HepG2 (cell line): ENCODE results near the gene PLA2G2A. TPM values are rescaled to one million over a fixed set of nuclear protein-coding genes. Genes with fewer than 3 reads are reported as not detected.
A peak's percentile ranks its signal among the peaks of the same experiment; 100 is the strongest.

Experiments used
- AFF4 ChIP-seq: sonication (generic); formaldehyde crosslinking; IDR thresholded peaks from 2 replicates; pipeline ENCODE4 v1.4.0; 2020; ENCODE audit warnings: missing genetic modification reagents
- ATRX ChIP-seq: sonication (generic); formaldehyde crosslinking; IDR thresholded peaks from 2 replicates; pipeline ENCODE4 v1.4.0; 2020; ENCODE audit warnings: missing genetic modification reagents, borderline replicate concordance
- CEBPB ChIP-seq: IDR thresholded peaks from 2 replicates; pipeline ENCODE4 v1.6.1; 2011; ENCODE audit warnings: low read depth, low read length, improper control_type of control experiment, borderline replicate concordance
- CHD4 ChIP-seq: fragments of 200-600 bp; sonication (generic); IDR thresholded peaks from 2 replicates; pipeline ENCODE4 v1.7.0; 2017; ENCODE audit warnings: mild to moderate bottlenecking, low read length, borderline replicate concordance
- CREM ChIP-seq, 2 experiments: sonication (generic) in 1 of 2; formaldehyde crosslinking in 1 of 2; IDR thresholded peaks; 2 replicates each; pipeline versions ENCODE4 v1.4.0 to v1.6.1; 2016 to 2020; ENCODE audit warnings: antibody characterized with exemption in 1 of 2, mild to moderate bottlenecking in 1 of 2, missing genetic modification reagents in 1 of 2
- FOXO1 ChIP-seq: sonication (generic); formaldehyde crosslinking; IDR thresholded peaks from 2 replicates; pipeline ENCODE4 v1.4.0; 2020; ENCODE audit warnings: missing genetic modification reagents
- GTF2F1 ChIP-seq: fragments of 150-350 bp; IDR thresholded peaks from 2 replicates; pipeline ENCODE4 v1.6.1; 2014; ENCODE audit warnings: low read length
- JDP2 ChIP-seq: sonication (generic); formaldehyde crosslinking; IDR thresholded peaks from 2 replicates; pipeline ENCODE4 v1.8.1; 2022; ENCODE audit warnings: missing genetic modification reagents, borderline replicate concordance
- KMT2B ChIP-seq: IDR thresholded peaks from 2 replicates; pipeline ENCODE4 v1.6.1; 2016; ENCODE audit warnings: missing genetic modification reagents, missing compliant biosample characterization
- NFE2 ChIP-seq: sonication (generic); formaldehyde crosslinking; IDR thresholded peaks from 2 replicates; pipeline ENCODE4 v1.4.0; 2020; ENCODE audit warnings: missing genetic modification reagents
- NONO ChIP-seq, 2 experiments: fragments of 450-650 bp in 1 of 2; sonication (generic) in 1 of 2; formaldehyde crosslinking in 1 of 2; IDR thresholded peaks in 1 of 2; conservative IDR thresholded peaks in 1 of 2; 2 replicates each; pipeline versions ENCODE4 v1.6.1 to v1.8.0; 2017 to 2022; ENCODE audit warnings: mild to moderate bottlenecking in 1 of 2, missing genetic modification reagents in 1 of 2, moderate library complexity in 1 of 2
- PHB2 ChIP-seq: fragments of 450-650 bp; IDR thresholded peaks from 2 replicates; pipeline ENCODE4 v1.6.1; 2018; ENCODE audit not compliant: partially characterized antibody
- RELA ChIP-seq: sonication (generic); formaldehyde crosslinking; IDR thresholded peaks from 2 replicates; pipeline ENCODE4 v1.4.0; 2020; ENCODE audit warnings: missing genetic modification reagents
- SNRNP70 ChIP-seq: fragments of 200-400 bp; formaldehyde crosslinking; IDR thresholded peaks from 2 replicates; pipeline ENCODE4 v1.6.1; 2017; ENCODE audit warnings: mild to moderate bottlenecking, low read depth, low read length, moderate library complexity
- TEAD3 ChIP-seq: optimal IDR thresholded peaks from 2 replicates; pipeline ENCODE3; 2016; ENCODE audit warnings: borderline replicate concordance
- ZNF333 ChIP-seq: sonication (generic); formaldehyde crosslinking; IDR thresholded peaks from 2 replicates; pipeline ENCODE4 v1.4.0; 2020; ENCODE audit warnings: mild to moderate bottlenecking, missing genetic modification reagents, borderline replicate concordance
- ZNF362 ChIP-seq: sonication (generic); formaldehyde crosslinking; IDR thresholded peaks from 2 replicates; pipeline ENCODE4 v1.4.0; 2020; ENCODE audit warnings: missing genetic modification reagents, mild to moderate bottlenecking, borderline replicate concordance
- ZNF546 ChIP-seq: sonication (generic); formaldehyde crosslinking; conservative IDR thresholded peaks from 2 replicates; pipeline ENCODE4 v1.8.1; 2023; ENCODE audit warnings: mild to moderate bottlenecking, missing genetic modification reagents
- ZNF589 ChIP-seq: sonication (generic); formaldehyde crosslinking; conservative IDR thresholded peaks from 2 replicates; pipeline ENCODE4 v1.8.0; 2022; ENCODE audit warnings: mild to moderate bottlenecking, moderate library complexity, missing genetic modification reagents
- ZNF607 ChIP-seq: sonication (generic); formaldehyde crosslinking; IDR thresholded peaks from 2 replicates; pipeline ENCODE4 v1.5.1; 2020; ENCODE audit warnings: missing genetic modification reagents, mild to moderate bottlenecking, borderline replicate concordance
- ZNF609 ChIP-seq: sonication (generic); formaldehyde crosslinking; IDR thresholded peaks from 2 replicates; pipeline ENCODE4 v1.4.0; 2020; ENCODE audit warnings: mild to moderate bottlenecking, missing genetic modification reagents, borderline replicate concordance
- polyA plus RNA-seq, 8 experiments: library from polyadenylated mRNA; depleted of rRNA in 3 of 8; stranded (reverse) in 7 of 8; unstranded in 1 of 8; fragments of >200 nt; fragmentation: Illumina TruSeq in 4 of 8; extraction: Trizol in 4 of 8; gene quantifications; 2 replicates each; pipeline versions ENCODE4 v1.2.1 to v1.2.3, GENCODE V29; 2011 to 2016; ENCODE audit warnings: low read depth in 4 of 8, missing spikeins in 1 of 8, mixed read lengths in 1 of 8; ENCODE audit not compliant: insufficient read depth in 1 of 8
- total RNA-seq, 5 experiments: library from RNA; depleted of rRNA; stranded (reverse); fragments of >200 nt; fragmentation: Illumina TruSeq; extraction: Trizol; gene quantifications; 2 replicates each; pipeline ENCODE4 v1.2.3, GENCODE V29; 2016; ENCODE audit warnings: low read depth in 1 of 5

PLA2G2A gene
- total and polyA plus RNA-seq, 2 of the 13 experiments (the other 11 are each of a cell fraction or from before 2014, with no cell fraction given) = 0.35 to 30.3 TPM

GRCh38 chr1:19974822-19975416, 4.5 kb downstream of the PLA2G2A start (continued):
- no peak for TF ChIP-seq AFF4 (CRISPR knock-in tag)
- TF ChIP-seq PHB2 = no peak
- TF ChIP-seq ATRX = no peak
- TF ChIP-seq CREM (IDR thresholded peaks at IDR 0.05) = peak; percentile 84
- TF ChIP-seq CREM (CRISPR knock-in tag; IDR thresholded peaks at IDR 0.05) = no peak
- TF ChIP-seq NONO (IDR thresholded peaks at IDR 0.05) = no peak
- no peak for TF ChIP-seq NONO (CRISPR knock-in tag; conservative IDR thresholded peaks at IDR 0.05)
- peak; percentile 61 for TF ChIP-seq TEAD3 (CRISPR knock-in tag)
- peak; percentile 88 for TF ChIP-seq FOXO1 (CRISPR knock-in tag)
- TF ChIP-seq JDP2 (CRISPR knock-in tag) = no peak
- no peak; the same call in 1 of the 2 replicates for TF ChIP-seq CHD4
- TF ChIP-seq ZNF362 (CRISPR knock-in tag) = peak; percentile 91
- no peak for TF ChIP-seq CEBPB
- TF ChIP-seq RELA (CRISPR knock-in tag) = no peak
- no peak for TF ChIP-seq KMT2B
- TF ChIP-seq SNRNP70 = no peak
- no peak for TF ChIP-seq GTF2F1
- TF ChIP-seq NFE2 (CRISPR knock-in tag) = no peak
- TF ChIP-seq ZNF609 = peak; percentile 77; the same call in 1 of the 2 replicates
- TF ChIP-seq ZNF333 (CRISPR knock-in tag) = no peak
- no peak for TF ChIP-seq ZNF589
- TF ChIP-seq ZNF607 = no peak
- TF ChIP-seq ZNF546 (CRISPR knock-in tag) = no peak
